CD4-positive, alpha-beta T cell (primary cell): Measurements from ENCODE around the gene TIMM22. TPM values are rescaled to one million over a fixed set of nuclear protein-coding genes. Genes with fewer than 3 reads are reported as not detected.

Experiments used
- ATAC-seq: fragments of 200-7000 bp; cut with Tn5 transposase; one replicate; pipeline ENCODE4 v1.10.0; 2022; ENCODE audit warnings: mild to moderate bottlenecking; ENCODE audit not compliant: poor library complexity
- CTCF ChIA-PET: fragments of 350-600 bp; sonication (Branson Sonifier 250); formaldehyde crosslinking; loops from one replicate; lab custom pipeline; 2021; ENCODE audit warnings: antibody characterized with exemption, inconsistent platforms; lab: Charles Lee
- POLR2A ChIA-PET: fragments of 350-600 bp; sonication (Branson Sonifier 250); formaldehyde crosslinking; loops from one replicate; lab custom pipeline; 2021; ENCODE audit warnings: antibody characterized with exemption, inconsistent platforms; lab: Charles Lee
- DNase-seq, 14 experiments: peaks; one replicate each; pipeline ENCODE4 v3.0.0-alpha.2; 2013 to 2020; ENCODE audit warnings: mixed read lengths in 2 of 14
- H3K27ac ChIP-seq, 2 donors: one replicate each; pipeline versions ENCODE4 v1.5.1 to v1.7.0; 2013; ENCODE audit warnings: low read length in 2 of 2, low read depth in 1 of 2, mild to moderate bottlenecking in 1 of 2
- H3K27me3 ChIP-seq, 2 experiments: 1 replicate in 1 of 2; 2 replicates in 1 of 2; pipeline versions ENCODE4 v1.6.1 to v1.7.0; 2013; ENCODE audit warnings: low read length in 2 of 2, control low read depth in 1 of 2, mild to moderate bottlenecking in 1 of 2, moderate library complexity in 1 of 2; ENCODE audit not compliant: insufficient read depth in 2 of 2, control insufficient read depth in 1 of 2
- H3K36me3 ChIP-seq: one replicate; pipeline ENCODE4 v1.6.1; 2013; ENCODE audit warnings: low read length, control low read depth; ENCODE audit not compliant: insufficient read depth
- H3K4me1 ChIP-seq: one replicate; pipeline ENCODE4 v1.6.1; 2013; ENCODE audit warnings: low read length, control low read depth; ENCODE audit not compliant: insufficient read depth
- H3K4me3 ChIP-seq: one replicate; pipeline ENCODE4 v1.5.1; 2013; ENCODE audit warnings: mild to moderate bottlenecking, low read length, moderate library complexity
- H3K9me3 ChIP-seq, 2 experiments: 1 replicate in 1 of 2; 2 replicates in 1 of 2; pipeline versions ENCODE4 v1.6.1 to v1.7.0; 2013; ENCODE audit warnings: low read length in 2 of 2, mild to moderate bottlenecking in 2 of 2, control low read depth in 1 of 2, moderate library complexity in 1 of 2; ENCODE audit not compliant: control insufficient read depth in 1 of 2, insufficient read depth in 1 of 2
- H3K27ac Mint-ChIP-seq: one replicate; pipeline ENCODE4 v1.8.0; 2020; ENCODE audit warnings: mixed read lengths
- H3K27me3 Mint-ChIP-seq: one replicate; pipeline ENCODE4 v1.8.0; 2021; ENCODE audit warnings: mixed read lengths
- H3K36me3 Mint-ChIP-seq: one replicate; pipeline ENCODE4 v1.8.0; 2021; ENCODE audit warnings: low read depth, mixed read lengths
- H3K4me1 Mint-ChIP-seq: one replicate; pipeline ENCODE4 v1.8.0; 2021; ENCODE audit warnings: low read depth, mixed read lengths
- H3K4me3 Mint-ChIP-seq: one replicate; pipeline ENCODE4 v1.8.0; 2020; ENCODE audit warnings: mild to moderate bottlenecking, mixed read lengths
- H3K9me3 Mint-ChIP-seq: one replicate; pipeline ENCODE4 v1.8.0; 2020; ENCODE audit warnings: mixed read lengths
- intact Hi-C, 2 experiments: fragments of 100-400 bp; cut with DNase I in 1 of 2; cut with micrococcal nuclease in 1 of 2; formaldehyde crosslinking; loops; one replicate each; pipeline versions ENCODE4 v1.15.1 to v1.9.0; 2023 to 2025; cut with DNase I, micrococcal nuclease
- total RNA-seq, 174 experiments: library from RNA in 2 of 174; stranded (reverse) in 2 of 174; gene quantifications; one replicate each; pipeline ENCODE4 v1.2.3 and lab custom pipeline; 2021 to 2026
- TF ChIP-seq, protein P1 (sequence below): fragments of 200-600 bp; IDR thresholded peaks from one replicate; pipeline ENCODE4 v1.8.0; 2022; ENCODE audit warnings: antibody characterized with exemption, mild to moderate bottlenecking

Gene TIMM22
- total RNA-seq, 2 experiments from 2014 or later: 10.2 to 10.9 TPM

DNA sequence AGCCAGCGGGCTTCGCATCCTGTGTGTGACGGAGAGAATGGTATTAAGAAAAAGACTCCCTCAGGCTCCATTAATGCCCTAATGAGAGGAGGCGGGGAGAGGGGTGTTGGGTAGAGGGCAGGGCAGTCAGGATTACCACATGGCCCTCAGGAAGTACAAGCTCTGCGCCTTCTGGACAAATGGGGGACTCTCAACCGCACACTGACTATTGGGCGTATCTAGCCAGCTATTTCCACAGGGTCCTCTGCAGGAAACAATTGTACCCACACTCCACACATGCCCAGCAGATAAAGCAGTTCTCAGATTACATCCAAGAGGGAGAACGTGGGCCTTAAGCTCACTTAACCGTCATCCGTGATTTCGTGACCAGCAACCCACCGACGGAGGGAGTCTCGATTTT lies 32.1 kb upstream of the TIMM22 start:
- Histone ChIP-seq H3K4me1 (no peaks in the 10 kb centered on the region), H3K9me3 (no peaks in the 10 kb centered on the region), H3K4me3 (no peak overlapping the region), H3K27ac (no peak overlapping the region), H3K27me3 (peaks cover 0 to 3% of the 10 kb centered on the region in 2 experiments), H3K36me3 (no peaks in the 10 kb centered on the region)
- Mint-ChIP-seq H3K27me3 (peaks cover 57% of the 10 kb centered on the region), H3K4me3 (no peak overlapping the region), H3K27ac (no peak overlapping the region), H3K36me3 (no peaks in the 10 kb centered on the region), H3K4me1 (no peaks in the 10 kb centered on the region), H3K9me3 (no peaks in the 10 kb centered on the region)
- ATAC-seq (no peak), DNase-seq (no peak)
- CTCF ChIA-PET: no interaction called here
- TF ChIP-seq, protein P1, sequence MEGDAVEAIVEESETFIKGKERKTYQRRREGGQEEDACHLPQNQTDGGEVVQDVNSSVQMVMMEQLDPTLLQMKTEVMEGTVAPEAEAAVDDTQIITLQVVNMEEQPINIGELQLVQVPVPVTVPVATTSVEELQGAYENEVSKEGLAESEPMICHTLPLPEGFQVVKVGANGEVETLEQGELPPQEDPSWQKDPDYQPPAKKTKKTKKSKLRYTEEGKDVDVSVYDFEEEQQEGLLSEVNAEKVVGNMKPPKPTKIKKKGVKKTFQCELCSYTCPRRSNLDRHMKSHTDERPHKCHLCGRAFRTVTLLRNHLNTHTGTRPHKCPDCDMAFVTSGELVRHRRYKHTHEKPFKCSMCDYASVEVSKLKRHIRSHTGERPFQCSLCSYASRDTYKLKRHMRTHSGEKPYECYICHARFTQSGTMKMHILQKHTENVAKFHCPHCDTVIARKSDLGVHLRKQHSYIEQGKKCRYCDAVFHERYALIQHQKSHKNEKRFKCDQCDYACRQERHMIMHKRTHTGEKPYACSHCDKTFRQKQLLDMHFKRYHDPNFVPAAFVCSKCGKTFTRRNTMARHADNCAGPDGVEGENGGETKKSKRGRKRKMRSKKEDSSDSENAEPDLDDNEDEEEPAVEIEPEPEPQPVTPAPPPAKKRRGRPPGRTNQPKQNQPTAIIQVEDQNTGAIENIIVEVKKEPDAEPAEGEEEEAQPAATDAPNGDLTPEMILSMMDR: no peak
- POLR2A ChIA-PET: no interaction called here
- intact Hi-C loops: no loop called here

DNA sequence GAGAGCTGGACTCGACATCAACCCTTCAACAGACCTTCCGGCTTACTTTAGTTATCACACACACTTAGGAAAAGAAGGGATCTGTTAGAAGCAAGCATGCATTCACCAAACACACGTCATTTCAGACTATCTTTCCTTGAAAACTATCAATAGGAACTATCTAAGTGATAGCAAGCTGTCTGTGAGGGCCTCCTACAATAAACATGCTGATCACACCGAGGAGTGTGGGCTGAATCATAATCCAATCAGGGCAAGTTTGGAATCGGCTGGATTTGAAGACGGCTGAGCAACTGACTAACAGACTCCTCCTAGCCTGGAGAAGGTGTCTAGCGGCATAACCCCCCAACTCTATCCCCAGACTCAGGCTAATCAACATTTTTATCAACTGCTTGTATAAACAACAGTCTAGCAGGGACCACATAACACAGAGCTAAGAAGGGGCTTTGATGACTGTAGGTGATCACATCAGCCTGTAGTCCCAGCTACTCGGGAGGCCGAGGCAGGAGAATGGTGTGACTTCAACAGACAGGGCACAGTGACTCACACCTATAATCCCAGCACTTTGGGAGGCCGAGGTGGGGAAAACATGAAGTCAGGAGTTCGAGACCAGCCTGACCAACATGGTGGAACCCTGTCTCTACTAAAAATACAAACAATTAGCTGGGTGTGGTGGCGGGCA lies 31.5 kb upstream of the TIMM22 start:
- no peaks in the 10 kb centered on the region for H3K9me3 Mint-ChIP-seq

DNA sequence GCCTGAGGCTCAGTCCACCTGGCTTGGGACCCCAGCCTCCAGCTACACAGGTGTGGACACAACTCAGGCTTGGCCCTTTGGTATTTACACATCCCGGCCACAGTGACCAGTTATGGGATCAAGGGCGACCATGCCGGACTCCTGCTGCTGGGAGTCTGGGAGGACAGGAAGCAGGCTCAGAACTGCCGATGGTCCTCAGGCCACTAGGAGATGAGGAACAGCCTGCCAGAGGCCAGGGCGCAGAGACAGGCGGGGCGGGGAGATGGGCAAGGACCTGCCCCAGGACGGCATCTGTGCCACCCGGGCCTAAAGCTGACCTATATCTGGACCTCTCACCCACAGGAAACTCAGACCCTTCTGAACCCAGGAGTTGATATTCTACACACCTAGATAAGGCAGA lies 29.8 kb upstream of the TIMM22 start:
- Mint-ChIP-seq H3K4me3 (no peak overlapping the region), H3K36me3 (no peaks in the 10 kb centered on the region), H3K27me3 (peaks cover 65% of the 10 kb centered on the region), H3K9me3 (no peaks in the 10 kb centered on the region), H3K4me1 (no peaks in the 10 kb centered on the region), H3K27ac (no peak overlapping the region)
- ChIA-PET POLR2A (no interaction called here), CTCF (no interaction called here)
- Histone ChIP-seq H3K27me3 (peaks cover 3 to 4% of the 10 kb centered on the region in 2 experiments), H3K4me1 (no peaks in the 10 kb centered on the region), H3K27ac (no peak overlapping the region), H3K9me3 (no peaks in the 10 kb centered on the region), H3K4me3 (no peak overlapping the region), H3K36me3 (no peaks in the 10 kb centered on the region)
- intact Hi-C loops: no loop called here
- ATAC-seq: no peak
- TF ChIP-seq, protein P1: no peak
- no peak for DNase-seq

More for the DNA sequence above, 31.5 kb upstream of the TIMM22 start:
- Mint-ChIP-seq H3K4me3 (no peak overlapping the region), H3K27me3 (peaks cover 63% of the 10 kb centered on the region), H3K36me3 (no peaks in the 10 kb centered on the region), H3K4me1 (no peaks in the 10 kb centered on the region), H3K27ac (no peak overlapping the region)
- Histone ChIP-seq H3K4me3 (no peak overlapping the region), H3K27me3 (peaks cover under 1 to 3% of the 10 kb centered on the region in 2 experiments), H3K27ac (no peak overlapping the region), H3K4me1 (no peaks in the 10 kb centered on the region), H3K36me3 (no peaks in the 10 kb centered on the region), H3K9me3 (no peaks in the 10 kb centered on the region)
- ChIA-PET CTCF (interaction anchor here (0.6 kb wide), 1 partner anchor 297 kb away, joined by 4 read pairs; no protein-coding TSS in a partner anchor), POLR2A (no interaction called here)
- no peak for DNase-seq
- no peak for ATAC-seq
- intact Hi-C loops: no loop called here
- TF ChIP-seq, protein P1: no peak
